ES-I3 (cell line): ENCODE measurements around the gene ARHGEF11.

ENCODE experiments used
- H3K36me3 ChIP-seq: 2 replicates; pipeline ENCODE4 v1.6.1; 2013; ENCODE audit warnings: mild to moderate bottlenecking, low read length, control low read depth, moderate library complexity; ENCODE audit not compliant: insufficient read depth
- H3K4me1 ChIP-seq: 2 replicates; pipeline ENCODE4 v1.6.1; 2013; ENCODE audit warnings: mild to moderate bottlenecking, control low read depth, low read length; ENCODE audit not compliant: insufficient read depth
- H3K9ac ChIP-seq: 2 replicates; pipeline ENCODE4 v1.6.1; 2013; ENCODE audit warnings: low read depth, mild to moderate bottlenecking, low read length, moderate library complexity
- H3K9me3 ChIP-seq: 2 replicates; pipeline ENCODE4 v1.6.1; 2013; ENCODE audit warnings: mild to moderate bottlenecking, low read length, moderate library complexity; ENCODE audit not compliant: control insufficient read depth, insufficient read depth

The ARHGEF11 gene

GRCh38 chr1:156944268-156944667 is 101.3 kb downstream of the ARHGEF11 start:
- Histone ChIP-seq H3K9ac (no peak overlapping the region), H3K36me3 (peaks cover 33% of the 10 kb centered on the region), H3K4me1 (no peaks in the 10 kb centered on the region), H3K9me3 (no peaks in the 10 kb centered on the region)

GRCh38 chr1:156943756-156944155 is 101.8 kb downstream of the ARHGEF11 start:
- H3K4me1 ChIP-seq: no peaks in the 10 kb centered on the region
- H3K9ac ChIP-seq: no peak overlapping the region
- peaks cover 34% of the 10 kb centered on the region for H3K36me3 ChIP-seq
- no peaks in the 10 kb centered on the region for H3K9me3 ChIP-seq

- H3K4me1 ChIP-seq: no peaks in the 10 kb centered on the region
- H3K36me3 ChIP-seq: peaks cover 27% of the 10 kb centered on the region
- no peak overlapping the region for H3K9ac ChIP-seq
- H3K9me3 ChIP-seq: no peaks in the 10 kb centered on the region
Observed at GRCh38 chr1:156942576-156942975, 103.0 kb downstream of the ARHGEF11 start.

- Histone ChIP-seq H3K4me1 (no peaks in the 10 kb centered on the region), H3K9ac (no peak overlapping the region), H3K36me3 (peaks cover 27% of the 10 kb centered on the region), H3K9me3 (no peaks in the 10 kb centered on the region)
Observed at GRCh38 chr1:156942176-156942575, 103.4 kb downstream of the ARHGEF11 start.

- H3K9me3 ChIP-seq: no peaks in the 10 kb centered on the region
- peaks cover 24% of the 10 kb centered on the region for H3K36me3 ChIP-seq
- H3K4me1 ChIP-seq: no peaks in the 10 kb centered on the region
- no peak overlapping the region for H3K9ac ChIP-seq
Observed at GRCh38 chr1:156941675-156942074, 103.9 kb downstream of the ARHGEF11 start.

GRCh38 chr1:156939786-156940334 is 105.7 kb downstream of the ARHGEF11 start:
- peaks cover 18% of the 10 kb centered on the region for H3K36me3 ChIP-seq
- no peak overlapping the region for H3K9ac ChIP-seq
- no peaks in the 10 kb centered on the region for H3K9me3 ChIP-seq
- no peaks in the 10 kb centered on the region for H3K4me1 ChIP-seq

- no peaks in the 10 kb centered on the region for H3K4me1 ChIP-seq
- peaks cover 14% of the 10 kb centered on the region for H3K36me3 ChIP-seq
- H3K9ac ChIP-seq: no peak overlapping the region
- no peaks in the 10 kb centered on the region for H3K9me3 ChIP-seq
Observed at GRCh38 chr1:156938813-156939212, 106.7 kb downstream of the ARHGEF11 start.

GRCh38 chr1:156937883-156938282 is 107.7 kb downstream of the ARHGEF11 start:
- Histone ChIP-seq H3K4me1 (peaks cover 2% of the 10 kb centered on the region; the same call in 1 of the 2 replicates), H3K9me3 (no peaks in the 10 kb centered on the region), H3K36me3 (peaks cover 8% of the 10 kb centered on the region; the same call in 1 of the 2 replicates), H3K9ac (no peak overlapping the region)

GRCh38 chr1:156936721-156937220 is 108.8 kb downstream of the ARHGEF11 start:
- no peaks in the 10 kb centered on the region for H3K9me3 ChIP-seq
- peaks cover 3% of the 10 kb centered on the region; the same call in 1 of the 2 replicates for H3K4me1 ChIP-seq
- no peak overlapping the region for H3K9ac ChIP-seq
- H3K36me3 ChIP-seq: peaks cover 8% of the 10 kb centered on the region

GRCh38 chr1:156936191-156936590 is 109.4 kb downstream of the ARHGEF11 start:
- peaks cover 8% of the 10 kb centered on the region for H3K36me3 ChIP-seq
- no peaks in the 10 kb centered on the region for H3K9me3 ChIP-seq
- peaks cover 3% of the 10 kb centered on the region; the same call in 1 of the 2 replicates for H3K4me1 ChIP-seq
- H3K9ac ChIP-seq: no peak overlapping the region

GRCh38 chr1:156935505-156936128 is 109.9 kb downstream of the ARHGEF11 start:
- Histone ChIP-seq H3K36me3 (peaks cover 8% of the 10 kb centered on the region), H3K9me3 (no peaks in the 10 kb centered on the region), H3K4me1 (peaks cover 3% of the 10 kb centered on the region; the same call in 1 of the 2 replicates), H3K9ac (no peak overlapping the region)

- H3K9ac ChIP-seq: no peak overlapping the region
- H3K9me3 ChIP-seq: no peaks in the 10 kb centered on the region
- H3K4me1 ChIP-seq: peaks cover 3% of the 10 kb centered on the region; the same call in 1 of the 2 replicates
- H3K36me3 ChIP-seq: peaks cover 2% of the 10 kb centered on the region; the same call in 1 of the 2 replicates
Observed at GRCh38 chr1:156933136-156933535, 112.4 kb downstream of the ARHGEF11 start.

- peaks cover 3% of the 10 kb centered on the region; the same call in 1 of the 2 replicates for H3K4me1 ChIP-seq
- no peaks in the 10 kb centered on the region for H3K9me3 ChIP-seq
- H3K9ac ChIP-seq: no peak overlapping the region
- H3K36me3 ChIP-seq: peaks cover 2% of the 10 kb centered on the region; the same call in 1 of the 2 replicates
Observed at GRCh38 chr1:156931974-156932710, 113.4 kb downstream of the ARHGEF11 start.

GRCh38 chr1:156931211-156931952 is 114.2 kb downstream of the ARHGEF11 start:
- Histone ChIP-seq H3K9ac (no peak overlapping the region), H3K9me3 (no peaks in the 10 kb centered on the region), H3K36me3 (peaks cover 2% of the 10 kb centered on the region; the same call in 1 of the 2 replicates), H3K4me1 (peaks cover 3% of the 10 kb centered on the region; the same call in 1 of the 2 replicates)
